ENCODE measurements around the gene C1QBP. TPM values are rescaled to one million over a fixed set of nuclear protein-coding genes. Genes with fewer than 3 reads are reported as not detected.

C1QBP gene
- total RNA-seq, 1 donor from 2014 or later = 142 TPM

DNA sequence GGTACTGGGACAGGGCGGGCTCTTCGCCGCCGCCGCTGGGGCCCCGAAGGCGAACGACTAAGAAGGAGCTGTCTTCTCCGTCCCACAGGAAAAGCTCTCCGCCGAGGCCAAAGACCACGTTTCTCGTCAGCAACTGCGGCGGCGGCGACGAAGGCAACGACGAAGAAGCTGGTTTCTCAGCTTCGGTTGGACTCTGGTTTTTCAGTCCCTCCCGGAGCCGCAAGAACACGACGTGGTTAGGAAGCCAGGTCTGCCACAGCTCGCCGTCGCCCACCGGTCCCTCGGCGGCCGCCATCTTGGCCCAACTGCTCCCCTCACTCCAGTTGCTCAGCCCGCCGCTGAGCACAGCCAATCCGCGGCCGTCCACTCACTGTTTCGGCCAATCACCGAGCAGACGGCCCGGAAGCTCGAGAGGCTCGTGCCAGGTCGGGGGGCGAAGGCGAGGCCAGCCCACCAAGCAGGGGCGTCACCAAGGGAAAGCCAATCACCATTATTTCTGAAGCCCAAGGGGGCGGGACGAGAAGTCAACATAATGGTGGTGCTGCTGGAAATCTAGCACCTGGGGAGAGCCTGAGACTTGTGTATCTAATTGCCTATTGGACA lies 19.5 kb downstream of the C1QBP start, which contains the start of gene NUP88:
Gene NUP88, minus strand, starts transcription at position 307 of the 603 bp plus-strand sequence. Its CDS starts 12 bp downstream, at position 295.
- no peaks in the 10 kb centered on the region for H3K9me3 ChIP-seq (ENCODE audit: control insufficient read depth in 3 of 3, low read length in 3 of 3)
- peak within 1 kb of the TSS; percentile 84 to 98 (median 95) for H3K4me3 ChIP-seq (ENCODE audit: low read length in 3 of 3)
- H3K36me3 ChIP-seq (ENCODE audit: control insufficient read depth in 3 of 3, insufficient read depth in 3 of 3, low read length in 3 of 3) = peaks cover 13 to 34% (median 34%) of the 10 kb centered on the region in 3 donors
- H3K27me3 ChIP-seq (ENCODE audit: control insufficient read depth in 3 of 3, insufficient read depth in 3 of 3, low read length in 3 of 3) = no peaks in the 10 kb centered on the region
- peaks cover 21 to 30% (median 28%) of the 10 kb centered on the region in 3 donors for H3K4me1 ChIP-seq (ENCODE audit: control insufficient read depth in 3 of 3, insufficient read depth in 3 of 3, low read length in 3 of 3)
- H3K27ac ChIP-seq (ENCODE audit: low read depth, low read length) = peak within 1 kb of the TSS; percentile 87
- H3K9ac ChIP-seq (ENCODE audit: low read depth in 1 of 3, low read length in 3 of 3) = peak within 1 kb of the TSS; percentile 87 to 94 (median 93)

DNA sequence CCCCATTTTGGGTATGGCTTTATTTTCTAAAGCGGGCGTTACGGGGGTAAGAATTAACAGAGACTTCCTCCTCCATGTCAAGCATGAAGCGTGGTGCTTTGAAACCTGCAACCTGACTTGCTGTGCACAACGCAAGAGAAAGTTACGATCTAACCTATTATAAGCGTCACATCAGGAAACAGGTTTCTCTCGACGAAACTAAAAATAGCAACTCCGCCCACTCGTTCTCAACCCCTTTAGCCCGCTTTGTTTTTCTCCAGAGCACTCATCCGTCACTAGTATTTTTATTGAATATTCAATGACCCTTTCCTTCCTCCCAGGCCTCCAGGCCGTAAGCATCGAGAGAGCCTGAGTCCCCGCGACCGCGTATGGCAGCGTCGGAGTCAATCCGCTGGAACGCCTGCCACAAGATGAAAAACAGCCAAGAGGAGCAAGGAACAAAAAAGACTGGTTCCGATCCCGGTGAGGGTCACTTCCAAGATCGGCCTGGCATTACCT lies 20.0 kb downstream of the C1QBP start:
- peak overlapping the region; percentile 84 to 98 (median 95) for H3K4me3 ChIP-seq (ENCODE audit: low read length in 3 of 3)
- peaks cover 23 to 30% (median 29%) of the 10 kb centered on the region in 3 donors for H3K4me1 ChIP-seq (ENCODE audit: control insufficient read depth in 3 of 3, insufficient read depth in 3 of 3, low read length in 3 of 3)
- no peaks in the 10 kb centered on the region for H3K27me3 ChIP-seq (ENCODE audit: control insufficient read depth in 3 of 3, insufficient read depth in 3 of 3, low read length in 3 of 3)
- peak overlapping the region; percentile 87 for H3K27ac ChIP-seq (ENCODE audit: low read depth, low read length)
- no peaks in the 10 kb centered on the region for H3K9me3 ChIP-seq (ENCODE audit: control insufficient read depth in 3 of 3, low read length in 3 of 3)
- peaks cover 10 to 34% (median 31%) of the 10 kb centered on the region in 3 donors for H3K36me3 ChIP-seq (ENCODE audit: control insufficient read depth in 3 of 3, insufficient read depth in 3 of 3, low read length in 3 of 3)
- H3K9ac ChIP-seq (ENCODE audit: low read depth in 1 of 3, low read length in 3 of 3) = peak overlapping the region; percentile 87 to 94 (median 93)

DNA sequence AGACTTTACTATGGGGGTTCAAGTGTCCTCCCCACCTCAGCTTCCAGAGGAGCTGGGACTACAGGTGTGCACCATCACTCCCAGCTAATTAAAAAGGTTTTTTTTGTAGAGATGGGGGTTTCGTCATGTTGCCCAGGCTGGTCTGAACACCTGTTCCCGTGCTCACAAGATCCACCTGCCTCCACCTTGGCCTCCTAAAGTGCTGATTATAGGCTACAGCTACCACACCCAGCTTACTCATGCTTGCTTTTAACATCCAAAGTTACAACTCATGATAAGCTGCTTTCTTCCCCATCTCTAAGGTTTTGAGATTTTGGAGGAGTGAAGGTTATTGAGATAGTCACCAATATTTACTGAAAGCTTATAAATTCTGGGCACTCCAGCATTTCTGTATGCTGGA lies 22.1 kb downstream of the C1QBP start:
- H3K4me1 ChIP-seq (ENCODE audit: control insufficient read depth in 3 of 3, insufficient read depth in 3 of 3, low read length in 3 of 3) = peaks cover 27 to 29% (median 27%) of the 10 kb centered on the region in 3 donors
- peaks cover 22 to 34% (median 27%) of the 10 kb centered on the region in 3 donors for H3K36me3 ChIP-seq (ENCODE audit: control insufficient read depth in 3 of 3, insufficient read depth in 3 of 3, low read length in 3 of 3)

DNA sequence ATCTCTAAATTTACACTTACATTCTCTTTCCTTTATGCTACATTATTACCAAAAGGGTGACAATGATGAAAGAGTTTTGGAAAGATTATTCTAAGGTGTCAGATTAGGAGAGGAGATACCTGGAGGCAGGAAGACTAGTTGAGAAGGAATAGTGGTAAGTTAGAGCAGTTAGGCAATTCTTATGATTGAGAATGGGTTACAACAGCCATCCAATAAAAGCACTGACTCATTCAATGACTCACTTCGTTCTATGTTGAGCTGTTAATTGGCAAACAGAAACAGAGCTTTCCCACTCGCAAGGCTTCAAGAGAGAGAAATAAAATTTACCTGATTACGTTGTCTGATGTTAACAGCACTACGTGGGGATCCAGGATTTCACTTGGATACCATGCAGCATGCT lies 25.3 kb downstream of the C1QBP start:
- H3K9ac ChIP-seq (ENCODE audit: low read depth in 1 of 3, low read length in 3 of 3) = no peak overlapping the region
- H3K4me3 ChIP-seq (ENCODE audit: low read length in 3 of 3) = no peak overlapping the region
- H3K27ac ChIP-seq (ENCODE audit: low read depth, low read length) = peak overlapping the region; percentile 28
- peaks cover 16 to 18% (median 17%) of the 10 kb centered on the region in 3 donors for H3K4me1 ChIP-seq (ENCODE audit: control insufficient read depth in 3 of 3, insufficient read depth in 3 of 3, low read length in 3 of 3)
- no peaks in the 10 kb centered on the region for H3K27me3 ChIP-seq (ENCODE audit: control insufficient read depth in 3 of 3, insufficient read depth in 3 of 3, low read length in 3 of 3)
- H3K36me3 ChIP-seq (ENCODE audit: control insufficient read depth in 3 of 3, insufficient read depth in 3 of 3, low read length in 3 of 3) = peaks cover 23 to 46% (median 42%) of the 10 kb centered on the region in 3 donors
- H3K9me3 ChIP-seq (ENCODE audit: control insufficient read depth in 3 of 3, low read length in 3 of 3) = no peaks in the 10 kb centered on the region

More for the DNA sequence above, 22.1 kb downstream of the C1QBP start:
- Histone ChIP-seq H3K4me3 (ENCODE audit: low read length in 3 of 3) (no peak overlapping the region), H3K9me3 (ENCODE audit: control insufficient read depth in 3 of 3, low read length in 3 of 3) (no peaks in the 10 kb centered on the region), H3K27me3 (ENCODE audit: control insufficient read depth in 3 of 3, insufficient read depth in 3 of 3, low read length in 3 of 3) (no peaks in the 10 kb centered on the region), H3K27ac (ENCODE audit: low read depth, low read length) (no peak overlapping the region), H3K9ac (ENCODE audit: low read depth in 1 of 3, low read length in 3 of 3) (peak overlapping the region in 1 of 3 donors; percentile 45)

DNA sequence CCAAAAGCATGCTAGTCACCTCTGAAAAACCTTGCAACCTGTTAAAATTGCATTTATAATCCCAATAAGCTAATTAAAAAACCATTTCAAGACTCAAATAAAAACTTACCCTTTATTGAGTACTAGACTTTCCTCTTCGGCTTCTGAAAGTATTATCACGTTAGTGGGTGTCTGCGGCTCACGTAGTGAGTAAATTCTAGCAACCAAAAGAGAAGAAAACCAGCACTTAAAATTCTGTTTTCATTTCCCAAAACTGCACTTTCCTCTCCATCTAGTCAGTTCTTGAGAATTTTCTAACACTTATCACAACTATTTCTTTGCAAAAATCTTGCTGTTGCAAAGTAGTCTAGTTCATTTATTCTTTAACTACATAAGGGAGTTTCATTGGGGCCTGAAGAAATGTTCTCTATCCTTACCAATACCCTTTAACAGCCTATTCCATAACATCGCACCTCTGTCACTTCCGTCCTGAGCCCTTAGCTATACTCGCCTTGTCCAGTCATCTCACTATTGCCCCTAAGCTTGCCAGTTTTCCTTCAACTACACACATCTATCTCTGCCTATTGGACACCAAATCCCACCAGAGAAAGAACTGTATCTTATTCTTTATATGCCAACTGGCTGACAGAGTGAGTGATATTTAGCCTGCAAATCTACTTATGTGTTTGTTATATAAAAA lies 28.2 kb downstream of the C1QBP start:
- H3K27me3 ChIP-seq (ENCODE audit: control insufficient read depth in 3 of 3, insufficient read depth in 3 of 3, low read length in 3 of 3) = no peaks in the 10 kb centered on the region
- H3K4me3 ChIP-seq (ENCODE audit: low read length in 3 of 3) = no peak overlapping the region
- H3K36me3 ChIP-seq (ENCODE audit: control insufficient read depth in 3 of 3, insufficient read depth in 3 of 3, low read length in 3 of 3) = peaks cover 42 to 70% (median 64%) of the 10 kb centered on the region in 3 donors
- no peak overlapping the region for H3K27ac ChIP-seq (ENCODE audit: low read depth, low read length)
- peaks cover 4 to 10% (median 6%) of the 10 kb centered on the region in 3 donors for H3K4me1 ChIP-seq (ENCODE audit: control insufficient read depth in 3 of 3, insufficient read depth in 3 of 3, low read length in 3 of 3)
- no peaks in the 10 kb centered on the region for H3K9me3 ChIP-seq (ENCODE audit: control insufficient read depth in 3 of 3, low read length in 3 of 3)
- peak overlapping the region in 1 of 3 donors; percentile 40 for H3K9ac ChIP-seq (ENCODE audit: low read depth in 1 of 3, low read length in 3 of 3)

DNA sequence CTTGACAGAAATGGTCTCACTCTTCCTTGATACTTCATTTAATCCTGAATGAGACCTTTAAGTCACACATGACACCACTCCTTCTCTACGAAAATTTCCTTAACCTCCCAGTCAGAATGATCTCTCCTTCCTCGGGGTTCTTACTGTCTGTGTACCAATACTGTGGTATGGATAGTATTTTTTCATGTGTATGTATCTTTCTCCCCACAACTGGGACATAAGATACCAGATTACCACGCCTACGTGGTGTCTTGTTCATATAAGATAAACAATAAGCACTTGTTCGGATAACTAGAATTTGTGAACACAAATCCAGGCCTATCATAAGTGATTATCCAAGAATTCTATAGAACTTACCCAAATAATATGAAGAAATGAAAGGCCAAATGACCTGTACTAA lies 30.8 kb downstream of the C1QBP start:
- H3K27me3 ChIP-seq (ENCODE audit: control insufficient read depth in 3 of 3, insufficient read depth in 3 of 3, low read length in 3 of 3) = no peaks in the 10 kb centered on the region
- H3K4me3 ChIP-seq (ENCODE audit: low read length in 3 of 3) = no peak overlapping the region
- no peak overlapping the region for H3K27ac ChIP-seq (ENCODE audit: low read depth, low read length)
- peaks cover 48 to 79% (median 72%) of the 10 kb centered on the region in 3 donors for H3K36me3 ChIP-seq (ENCODE audit: control insufficient read depth in 3 of 3, insufficient read depth in 3 of 3, low read length in 3 of 3)
- no peaks in the 10 kb centered on the region for H3K9me3 ChIP-seq (ENCODE audit: control insufficient read depth in 3 of 3, low read length in 3 of 3)
- no peak overlapping the region for H3K9ac ChIP-seq (ENCODE audit: low read depth in 1 of 3, low read length in 3 of 3)
- H3K4me1 ChIP-seq (ENCODE audit: control insufficient read depth in 3 of 3, insufficient read depth in 3 of 3, low read length in 3 of 3) = peaks cover 0 to 4% (median 2%) of the 10 kb centered on the region in 3 donors

DNA sequence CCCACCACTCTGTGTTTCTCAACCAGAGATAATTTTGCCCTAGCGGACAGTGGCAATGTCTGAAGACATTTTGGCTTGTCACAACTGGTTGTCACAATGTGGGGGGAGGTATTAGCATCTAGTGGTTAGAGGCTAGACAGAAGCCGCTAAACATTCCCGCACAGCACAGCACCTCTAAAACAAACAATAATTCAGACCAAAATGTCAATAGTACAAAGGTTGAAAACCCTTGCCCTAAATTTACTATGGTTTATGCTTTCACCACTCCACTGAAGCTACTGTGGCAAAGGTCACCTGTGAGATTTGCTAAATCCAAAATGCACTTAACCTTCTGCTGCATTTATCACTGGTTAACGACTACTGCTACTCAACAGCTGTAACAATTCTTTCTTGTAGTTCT lies 33.6 kb downstream of the C1QBP start:
- Histone ChIP-seq H3K27ac (ENCODE audit: low read depth, low read length) (no peak overlapping the region), H3K27me3 (ENCODE audit: control insufficient read depth in 3 of 3, insufficient read depth in 3 of 3, low read length in 3 of 3) (no peaks in the 10 kb centered on the region), H3K4me3 (ENCODE audit: low read length in 3 of 3) (no peak overlapping the region), H3K4me1 (ENCODE audit: control insufficient read depth in 3 of 3, insufficient read depth in 3 of 3, low read length in 3 of 3) (peaks cover 0 to 4% (median 2%) of the 10 kb centered on the region in 3 donors), H3K9ac (ENCODE audit: low read depth in 1 of 3, low read length in 3 of 3) (no peak overlapping the region), H3K9me3 (ENCODE audit: control insufficient read depth in 3 of 3, low read length in 3 of 3) (no peaks in the 10 kb centered on the region), H3K36me3 (ENCODE audit: control insufficient read depth in 3 of 3, insufficient read depth in 3 of 3, low read length in 3 of 3) (peaks cover 45 to 74% (median 71%) of the 10 kb centered on the region in 3 donors)

DNA sequence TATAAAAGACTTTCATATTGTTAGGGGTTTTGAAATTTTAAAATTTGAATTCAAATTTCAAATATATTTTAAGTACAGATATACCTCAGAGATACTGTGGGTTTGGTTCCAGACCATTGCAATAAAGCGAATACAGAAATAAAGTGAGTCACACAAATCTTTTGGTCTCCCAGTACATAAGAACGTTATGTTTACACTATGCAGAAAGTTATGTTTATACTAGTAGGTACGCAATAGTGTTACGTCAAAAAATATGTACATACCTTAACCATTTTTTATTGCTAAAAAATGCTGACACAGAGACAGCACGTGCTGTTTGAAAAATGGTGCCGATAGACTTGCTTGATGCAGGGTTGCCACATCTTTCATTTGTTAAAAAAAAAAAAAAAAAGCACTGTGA lies 39.2 kb downstream of the C1QBP start:
- no peaks in the 10 kb centered on the region for H3K27me3 ChIP-seq (ENCODE audit: control insufficient read depth in 3 of 3, insufficient read depth in 3 of 3, low read length in 3 of 3)
- no peaks in the 10 kb centered on the region for H3K9me3 ChIP-seq (ENCODE audit: control insufficient read depth in 3 of 3, low read length in 3 of 3)
- H3K9ac ChIP-seq (ENCODE audit: low read depth in 1 of 3, low read length in 3 of 3) = no peak overlapping the region
- H3K27ac ChIP-seq (ENCODE audit: low read depth, low read length) = no peak overlapping the region
- H3K36me3 ChIP-seq (ENCODE audit: control insufficient read depth in 3 of 3, insufficient read depth in 3 of 3, low read length in 3 of 3) = peaks cover 18 to 52% (median 48%) of the 10 kb centered on the region in 3 donors
- H3K4me3 ChIP-seq (ENCODE audit: low read length in 3 of 3) = no peak overlapping the region
- H3K4me1 ChIP-seq (ENCODE audit: control insufficient read depth in 3 of 3, insufficient read depth in 3 of 3, low read length in 3 of 3) = no peaks in the 10 kb centered on the region

DNA sequence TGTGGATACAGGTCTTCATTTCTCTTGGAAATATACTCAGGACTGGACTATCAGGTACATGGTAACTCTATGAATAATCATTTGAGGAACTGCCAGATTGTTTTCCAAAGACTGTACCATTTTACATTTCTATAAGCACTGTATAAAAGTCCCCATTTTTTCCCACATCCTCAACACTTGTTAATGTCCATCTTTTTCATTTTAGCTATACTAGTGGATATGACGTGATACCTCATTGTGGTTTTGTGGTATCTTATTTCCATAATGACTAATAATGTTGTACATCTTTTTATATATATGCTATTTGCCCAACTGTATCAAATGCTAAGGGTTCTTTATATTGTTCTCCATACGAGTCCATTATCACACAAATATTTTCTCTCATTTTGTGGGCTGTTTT lies 42.3 kb downstream of the C1QBP start:
- no peak overlapping the region for H3K4me3 ChIP-seq (ENCODE audit: low read length in 3 of 3)
- H3K27me3 ChIP-seq (ENCODE audit: control insufficient read depth in 3 of 3, insufficient read depth in 3 of 3, low read length in 3 of 3) = no peaks in the 10 kb centered on the region
- peaks cover 26 to 52% (median 52%) of the 10 kb centered on the region in 3 donors for H3K36me3 ChIP-seq (ENCODE audit: control insufficient read depth in 3 of 3, insufficient read depth in 3 of 3, low read length in 3 of 3)
- H3K27ac ChIP-seq (ENCODE audit: low read depth, low read length) = no peak overlapping the region
- H3K9me3 ChIP-seq (ENCODE audit: control insufficient read depth in 3 of 3, low read length in 3 of 3) = no peaks in the 10 kb centered on the region
- no peaks in the 10 kb centered on the region for H3K4me1 ChIP-seq (ENCODE audit: control insufficient read depth in 3 of 3, insufficient read depth in 3 of 3, low read length in 3 of 3)
- H3K9ac ChIP-seq (ENCODE audit: low read depth in 1 of 3, low read length in 3 of 3) = no peak overlapping the region

DNA sequence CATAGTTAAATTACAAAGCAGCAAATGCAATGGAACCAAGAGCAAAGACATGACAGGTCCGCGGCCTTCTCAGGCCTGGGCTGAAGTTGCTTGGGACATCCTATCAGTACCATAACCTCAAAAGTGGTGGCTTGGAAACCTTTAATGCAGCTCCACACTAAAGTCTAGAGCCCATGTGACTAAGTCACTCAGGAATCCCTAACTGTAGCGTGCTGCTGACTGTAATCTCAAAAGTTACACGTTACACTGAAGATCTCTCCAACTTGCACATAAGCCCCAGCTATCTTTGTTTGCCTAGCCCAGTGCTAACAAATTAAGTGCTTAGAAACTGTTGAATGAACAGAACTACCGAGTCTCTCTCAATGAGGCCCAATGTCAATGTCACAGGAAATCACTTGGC lies 47.3 kb downstream of the C1QBP start:
- Histone ChIP-seq H3K27me3 (ENCODE audit: control insufficient read depth in 3 of 3, insufficient read depth in 3 of 3, low read length in 3 of 3) (no peaks in the 10 kb centered on the region), H3K9me3 (ENCODE audit: control insufficient read depth in 3 of 3, low read length in 3 of 3) (no peaks in the 10 kb centered on the region), H3K36me3 (ENCODE audit: control insufficient read depth in 3 of 3, insufficient read depth in 3 of 3, low read length in 3 of 3) (peaks cover 25 to 77% (median 65%) of the 10 kb centered on the region in 3 donors), H3K4me1 (ENCODE audit: control insufficient read depth in 3 of 3, insufficient read depth in 3 of 3, low read length in 3 of 3) (no peaks in the 10 kb centered on the region), H3K9ac (ENCODE audit: low read depth in 1 of 3, low read length in 3 of 3) (no peak overlapping the region), H3K4me3 (ENCODE audit: low read length in 3 of 3) (no peak overlapping the region), H3K27ac (ENCODE audit: low read depth, low read length) (no peak overlapping the region)

Measured in skeletal muscle tissue (tissue), 4 donors.